T47D (cell line): Measurements from ENCODE around the gene RRAS2.
"Not testable (repeated sequence)": the region's sequence is repeated elsewhere in the genome, so short reads cannot be mapped to it uniquely, and the experiment has no call there.

Experiments used
- DNase-seq, 2 experiments: peaks; one replicate each; pipeline versions ENCODE4 v3.0.0 to v3.0.0-alpha.2; 2011 to 2012; ENCODE audit warnings: low read depth in 1 of 2, low spot score in 1 of 2
- JUND ChIP-seq: IDR thresholded peaks from 2 replicates; pipeline ENCODE4 v1.6.1; 2012; ENCODE audit warnings: low read depth
- in situ Hi-C: cut with HindIII; loops from 2 replicates; pipeline ENCODE4 v1.10.0; 2016; ENCODE audit warnings: low sequenced_read_pairs, low pct_unique_long_range_greater_than_20kb

RRAS2 gene

DNA sequence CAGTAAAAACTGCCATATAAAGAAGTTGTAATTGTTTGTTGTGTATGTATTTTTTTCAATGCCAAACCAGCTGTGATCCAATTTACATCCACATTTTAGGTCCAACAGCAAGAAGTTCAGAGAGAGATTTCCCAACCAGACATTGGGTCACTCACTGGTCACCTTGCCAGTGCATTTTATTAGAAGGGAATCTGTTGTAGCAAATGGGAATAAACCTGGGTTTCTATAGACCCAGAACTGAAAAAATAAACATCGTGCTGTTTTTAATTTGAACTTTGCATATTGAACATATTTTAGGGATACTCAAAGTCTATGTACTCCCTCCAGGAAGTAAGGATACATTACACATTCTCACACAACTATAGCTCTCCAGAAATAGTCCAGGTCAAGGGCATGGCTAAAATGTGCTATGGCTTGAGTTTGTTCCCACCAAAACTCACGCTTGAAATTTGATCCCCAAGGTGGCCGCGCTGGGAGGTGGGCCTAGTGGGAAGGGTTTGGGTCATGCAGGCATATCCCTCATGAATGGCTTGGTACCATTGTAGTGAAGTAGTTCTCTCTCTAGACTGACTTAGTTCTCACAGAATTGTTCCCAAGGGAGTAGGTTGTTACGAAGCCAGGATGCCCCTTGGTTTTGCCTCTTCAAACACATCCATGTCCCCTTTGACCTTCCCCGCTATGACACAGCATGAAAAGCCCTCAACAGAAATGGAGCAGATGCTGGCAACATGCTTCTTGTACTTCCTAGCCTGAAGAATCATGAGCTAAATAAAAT, 90.9 kb downstream of the RRAS2 start:
- in situ Hi-C loops = no loop called here
- no peak for TF ChIP-seq JUND
- no peak for DNase-seq

DNA sequence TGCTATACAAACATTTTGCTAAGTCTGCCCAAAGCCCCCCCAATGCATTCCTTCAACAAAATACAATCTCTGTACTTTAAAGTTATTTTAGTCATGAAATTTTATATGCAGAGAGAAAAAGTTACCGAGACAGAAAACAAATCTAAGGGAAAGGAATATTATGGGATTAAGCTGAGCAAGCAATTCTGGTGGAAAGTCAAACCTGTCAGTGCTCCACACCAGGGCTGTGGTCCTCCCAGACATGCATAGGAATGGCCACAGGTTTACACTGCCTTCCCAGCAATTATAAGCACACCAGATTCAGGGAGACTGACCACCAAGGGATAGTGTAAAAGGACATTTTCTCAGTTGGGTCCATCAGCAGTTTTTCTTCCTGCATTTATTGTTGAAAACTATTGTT, 92.4 kb downstream of the RRAS2 start:
- in situ Hi-C loops = no loop called here
- no peak for TF ChIP-seq JUND
- no peak for DNase-seq

DNA sequence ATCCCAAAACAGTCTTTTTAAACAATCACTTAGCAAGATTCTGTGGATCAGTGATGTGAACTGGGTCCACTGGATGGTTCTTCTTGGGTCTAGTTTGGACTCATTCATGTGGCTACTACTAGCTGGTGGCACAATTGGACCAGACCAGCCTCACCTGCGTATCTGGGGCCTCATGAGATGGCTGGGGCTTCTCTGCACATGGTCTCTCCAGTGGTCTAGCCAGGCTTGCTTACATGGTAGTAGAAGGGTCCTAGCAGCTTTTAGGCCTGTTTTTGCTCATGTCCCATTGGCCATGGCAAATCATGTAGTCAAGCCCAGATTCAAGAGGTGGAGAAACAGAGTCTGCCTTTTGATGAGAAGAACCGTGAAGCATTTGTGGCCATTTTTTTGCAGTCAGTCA, 94.0 kb downstream of the RRAS2 start:
- no peak for DNase-seq
- in situ Hi-C loops = no loop called here
- no peak for TF ChIP-seq JUND

DNA sequence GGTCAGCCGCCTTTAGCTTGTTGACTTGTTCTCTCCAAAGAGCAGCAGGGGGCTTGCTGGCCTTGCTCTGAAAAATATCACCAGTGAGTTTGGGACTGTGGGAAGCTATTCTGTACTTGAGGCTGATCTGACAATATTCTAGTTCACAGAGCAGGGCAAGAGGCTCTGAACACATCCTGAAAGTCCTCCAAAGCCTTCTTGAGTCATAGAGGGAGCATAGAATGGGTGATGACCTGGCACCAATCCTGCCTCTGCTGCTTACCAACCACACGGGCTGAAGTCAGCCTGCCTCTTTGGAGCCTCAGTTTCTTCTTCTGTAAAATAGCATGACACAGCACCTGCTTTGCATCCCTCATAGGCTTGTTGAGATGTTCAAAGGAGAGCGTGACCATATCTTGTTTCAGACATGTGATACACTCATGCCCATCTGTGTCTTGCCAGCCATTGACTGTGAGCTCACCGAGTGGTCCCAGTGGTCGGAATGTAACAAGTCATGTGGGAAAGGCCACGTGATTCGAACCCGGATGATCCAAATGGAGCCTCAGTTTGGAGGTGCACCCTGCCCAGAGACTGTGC, 96.6 kb downstream of the RRAS2 start:
- in situ Hi-C loops = no loop called here
- TF ChIP-seq JUND = no peak
- DNase-seq = no peak

DNA sequence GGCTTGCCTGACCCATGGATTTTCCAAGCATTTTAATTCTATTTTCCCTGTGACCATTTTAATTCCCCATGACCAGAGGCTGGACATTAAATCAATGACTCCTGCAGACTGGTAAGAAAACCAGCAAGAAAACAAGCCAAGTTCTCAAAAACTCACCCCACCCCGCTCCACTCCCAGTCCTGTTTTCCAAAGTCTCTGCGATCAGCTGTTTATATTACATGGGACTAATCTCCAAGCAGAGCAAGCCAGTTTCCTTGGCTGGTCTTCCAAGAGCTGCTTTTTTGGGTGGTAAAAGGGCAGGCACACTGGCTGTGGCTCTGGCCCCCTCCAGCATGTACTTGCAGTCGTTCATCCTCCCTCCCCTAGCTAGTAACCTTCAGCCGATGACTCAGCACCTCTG, 97.9 kb downstream of the RRAS2 start:
- no peak for TF ChIP-seq JUND
- in situ Hi-C loops = no loop called here
- DNase-seq = no peak

DNA sequence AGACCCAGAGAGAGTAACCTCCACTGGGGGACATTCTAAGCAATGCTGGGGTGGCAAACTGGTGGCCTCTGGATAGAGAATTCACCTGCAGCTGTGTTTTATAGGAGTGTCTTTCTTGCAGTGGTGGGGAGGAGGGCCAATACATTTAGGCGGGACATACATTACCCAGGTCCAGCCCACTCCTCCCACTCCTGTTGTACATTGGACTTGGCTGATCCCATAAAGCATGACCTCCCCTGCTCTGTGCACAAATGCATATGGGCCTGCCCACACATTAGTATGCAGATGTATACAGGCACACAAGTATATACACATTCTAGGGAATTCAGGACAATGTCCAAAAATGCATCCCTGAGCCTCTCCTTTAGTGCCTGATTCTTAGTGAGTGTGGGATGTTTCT, 99.1 kb downstream of the RRAS2 start:
- DNase-seq = no peak
- TF ChIP-seq JUND = no peak
- in situ Hi-C loops = no loop called here

DNA sequence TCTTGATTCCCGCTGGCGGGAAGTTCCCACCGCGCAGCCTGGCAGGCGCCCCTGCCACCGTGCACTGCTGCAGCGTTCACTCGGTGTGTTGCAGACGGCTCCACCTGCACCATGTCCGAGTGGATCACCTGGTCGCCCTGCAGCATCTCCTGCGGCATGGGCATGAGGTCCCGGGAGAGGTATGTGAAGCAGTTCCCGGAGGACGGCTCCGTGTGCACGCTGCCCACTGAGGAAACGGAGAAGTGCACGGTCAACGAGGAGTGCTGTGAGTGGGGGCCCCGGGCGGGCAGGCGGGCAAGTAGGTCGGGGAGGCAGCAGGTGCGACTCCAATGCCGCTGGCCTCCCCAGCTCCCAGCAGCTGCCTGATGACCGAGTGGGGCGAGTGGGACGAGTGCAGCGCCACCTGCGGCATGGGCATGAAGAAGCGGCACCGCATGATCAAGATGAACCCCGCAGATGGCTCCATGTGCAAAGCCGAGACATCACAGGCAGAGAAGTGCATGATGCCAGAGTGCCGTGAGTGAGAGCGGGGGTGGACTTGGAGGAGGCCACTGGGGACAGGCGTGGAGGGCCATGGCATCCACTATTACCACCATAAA, 99.7 kb downstream of the RRAS2 start:
- DNase-seq = no peak
- in situ Hi-C loops = no loop called here
- no peak for TF ChIP-seq JUND

DNA sequence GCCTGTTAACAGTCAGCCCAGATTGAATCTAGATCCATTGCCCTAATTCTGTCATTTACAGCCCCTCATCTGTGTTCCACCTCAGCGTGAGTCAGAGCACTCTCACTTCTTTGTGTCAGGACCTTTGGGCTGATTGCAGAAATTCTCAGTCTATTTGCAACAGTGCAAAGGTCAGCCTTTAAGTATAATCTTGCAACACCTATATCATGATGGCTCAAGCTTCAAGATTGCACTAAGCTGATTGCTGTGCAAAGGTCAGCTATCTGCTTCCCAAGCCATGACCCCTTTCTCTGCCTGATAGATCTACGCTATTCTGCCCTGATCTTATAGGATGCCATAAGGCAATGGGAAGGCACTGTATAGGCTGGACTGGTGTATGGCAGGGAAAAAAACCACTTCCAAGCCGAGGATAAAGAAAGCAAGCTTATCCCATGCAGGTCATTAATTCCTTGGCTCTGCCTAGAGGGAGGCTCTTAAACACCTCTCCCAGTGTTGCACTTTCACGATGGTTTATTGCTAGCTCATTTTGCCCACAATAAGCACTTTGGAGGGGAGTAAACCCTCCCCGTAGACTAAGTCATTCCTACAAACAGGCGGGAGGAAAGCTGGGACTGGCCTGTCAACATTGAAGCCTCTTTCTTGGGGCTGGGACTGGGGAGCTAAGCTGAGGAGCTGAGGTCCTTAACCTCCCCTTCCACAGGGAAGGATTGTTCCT, 100.6 kb downstream of the RRAS2 start:
- in situ Hi-C loops = no loop called here
- no peak for TF ChIP-seq JUND
- no peak for DNase-seq

DNA sequence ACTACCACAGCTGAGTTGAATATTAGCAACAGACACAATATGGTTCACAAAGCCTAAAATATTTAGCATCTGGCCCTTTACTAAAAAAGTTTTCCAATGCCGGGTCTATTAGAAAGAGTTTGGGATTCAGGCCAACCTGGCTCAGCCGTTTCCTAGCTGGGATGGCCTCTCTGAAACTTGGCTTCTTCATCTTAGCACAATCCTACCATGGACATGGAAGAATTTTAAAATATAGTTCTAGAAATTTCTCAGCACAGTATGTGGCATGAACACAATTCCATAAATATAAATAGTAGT, 103.8 kb downstream of the RRAS2 start:
- in situ Hi-C loops = no loop called here
- DNase-seq = no peak
- no peak for TF ChIP-seq JUND

DNA sequence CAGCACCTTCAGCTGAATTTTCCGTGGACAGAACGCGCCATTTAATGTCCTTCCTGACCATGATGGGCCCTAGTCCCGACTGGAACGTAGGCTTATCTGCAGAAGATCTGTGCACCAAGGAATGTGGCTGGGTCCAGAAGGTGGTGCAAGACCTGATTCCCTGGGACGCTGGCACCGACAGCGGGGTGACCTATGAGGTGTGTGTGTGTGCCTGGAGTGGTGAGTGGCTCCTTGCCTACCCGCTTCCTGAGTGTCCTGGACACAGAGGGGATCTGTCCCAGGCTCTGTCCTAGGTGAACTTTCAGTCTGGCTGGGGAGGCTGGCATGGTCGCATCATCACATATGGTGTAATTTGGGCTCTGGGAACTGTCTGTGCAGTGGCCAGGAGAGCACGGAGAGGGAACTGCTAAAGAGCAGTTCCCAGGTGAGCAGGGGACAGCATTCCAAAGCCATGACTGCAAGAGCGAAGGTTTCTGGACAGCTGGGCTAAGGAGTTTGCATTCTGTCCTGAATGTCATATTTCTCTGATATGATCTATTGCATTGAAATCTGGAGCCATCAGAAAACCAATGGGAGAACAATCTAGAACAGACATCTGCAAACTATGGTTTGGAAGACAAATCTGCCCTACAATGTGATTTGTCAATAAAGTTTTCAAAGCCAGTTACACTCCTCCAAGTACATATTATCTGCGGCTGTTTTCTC, 104.3 kb downstream of the RRAS2 start:
- TF ChIP-seq JUND = peak; percentile 56; the same call in 1 of the 2 replicates
- peak; percentile 12 to 74 for DNase-seq
- in situ Hi-C loops = no loop called here

DNA sequence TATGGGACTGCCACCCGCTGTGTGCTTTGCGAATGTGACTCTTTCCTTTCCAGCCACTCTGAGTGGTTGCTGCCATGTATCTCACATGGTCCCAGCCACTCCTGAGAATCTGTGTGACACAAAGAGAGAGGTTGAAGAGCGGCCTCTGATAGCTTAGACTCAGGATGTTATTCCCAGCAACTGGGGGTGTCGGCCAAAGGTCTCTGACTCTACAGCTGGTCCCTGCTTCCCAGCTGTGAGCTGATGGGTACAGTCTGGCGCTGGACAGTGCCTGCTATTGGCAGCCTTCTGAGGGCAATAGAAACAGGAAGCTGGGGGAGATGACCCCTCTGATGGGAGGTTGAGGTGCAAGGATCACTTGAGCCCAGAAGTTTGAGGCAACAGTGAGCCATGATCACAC, 105.1 kb downstream of the RRAS2 start:
- in situ Hi-C loops = no loop called here
- no peak for TF ChIP-seq JUND
- no peak for DNase-seq

DNA sequence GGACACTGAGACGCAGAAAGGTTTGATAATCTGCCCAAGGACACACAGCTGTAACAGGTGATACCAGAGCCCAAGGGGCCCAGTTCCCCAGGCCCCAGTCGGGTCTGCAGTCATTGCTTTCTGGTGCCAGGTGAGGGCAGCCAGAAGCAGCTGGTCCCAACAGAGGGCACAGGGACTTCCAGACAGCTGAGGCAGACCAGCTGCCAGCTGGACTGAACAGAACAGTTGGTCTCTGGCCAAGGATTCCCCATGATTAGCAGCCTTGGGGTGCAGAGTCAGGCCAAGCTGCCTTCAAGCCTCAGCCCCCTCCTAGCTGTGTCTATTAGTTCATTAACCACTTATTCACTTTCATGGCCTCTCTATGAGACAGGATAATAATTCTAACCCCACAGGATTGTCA, 105.6 kb downstream of the RRAS2 start:
- in situ Hi-C loops = no loop called here
- no peak for TF ChIP-seq JUND
- no peak for DNase-seq

DNA sequence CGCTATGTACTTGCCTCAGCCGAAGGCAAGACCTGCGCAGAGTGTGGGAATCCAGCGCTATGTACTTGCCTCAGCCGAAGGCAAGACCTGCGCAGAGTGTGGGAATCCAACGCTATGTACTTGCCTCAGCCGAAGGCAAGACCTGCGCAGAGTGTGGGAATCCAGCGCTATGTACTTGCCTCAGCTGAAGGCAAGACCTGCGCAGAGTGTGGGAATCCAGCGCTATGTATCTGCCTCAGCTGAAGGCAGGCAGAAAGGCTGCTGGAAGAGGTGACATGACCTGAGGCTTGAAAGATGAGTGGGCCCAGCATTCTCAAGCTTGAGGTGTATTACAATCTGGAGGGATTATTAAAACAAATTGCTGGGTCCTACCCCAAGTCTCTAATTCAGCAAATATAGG, 106.5 kb downstream of the RRAS2 start:
- in situ Hi-C loops, DNase-seq: not testable (repeated sequence)
